Stimulated activated memory B cell treated with anti-CD40 and anti-IgM and Interleukin-4, amounts not matched to agents 10 μg/mL and 1 μg/mL and 100 μg/mL, for 72 hours (primary cell): ENCODE measurements around the gene NPTX2.
"Not testable (repeated sequence)": the region's sequence is repeated elsewhere in the genome, so short reads cannot be mapped to it uniquely, and the experiment has no call there.

Experiments
- ATAC-seq: fragments of 150-1000 bp; cut with Tn5 transposase; 2 replicates; pipeline ENCODE4 v1.10.0; 2021
- H3K27ac Mint-ChIP-seq: one replicate; pipeline ENCODE4 v1.8.0; 2022; ENCODE audit warnings: mild to moderate bottlenecking, mixed read lengths
- H3K27me3 Mint-ChIP-seq: one replicate; pipeline ENCODE4 v1.8.0; 2022; ENCODE audit warnings: mixed read lengths
- H3K36me3 Mint-ChIP-seq: one replicate; pipeline ENCODE4 v1.8.0; 2022; ENCODE audit warnings: mixed read lengths
- H3K4me1 Mint-ChIP-seq: one replicate; pipeline ENCODE4 v1.8.0; 2022; ENCODE audit warnings: mixed read lengths
- H3K4me3 Mint-ChIP-seq: one replicate; pipeline ENCODE4 v1.8.0; 2022; ENCODE audit warnings: mild to moderate bottlenecking, moderate library complexity, mixed read lengths
- H3K9me3 Mint-ChIP-seq: one replicate; pipeline ENCODE4 v1.8.0; 2022; ENCODE audit warnings: mixed read lengths

The NPTX2 gene, protein sequence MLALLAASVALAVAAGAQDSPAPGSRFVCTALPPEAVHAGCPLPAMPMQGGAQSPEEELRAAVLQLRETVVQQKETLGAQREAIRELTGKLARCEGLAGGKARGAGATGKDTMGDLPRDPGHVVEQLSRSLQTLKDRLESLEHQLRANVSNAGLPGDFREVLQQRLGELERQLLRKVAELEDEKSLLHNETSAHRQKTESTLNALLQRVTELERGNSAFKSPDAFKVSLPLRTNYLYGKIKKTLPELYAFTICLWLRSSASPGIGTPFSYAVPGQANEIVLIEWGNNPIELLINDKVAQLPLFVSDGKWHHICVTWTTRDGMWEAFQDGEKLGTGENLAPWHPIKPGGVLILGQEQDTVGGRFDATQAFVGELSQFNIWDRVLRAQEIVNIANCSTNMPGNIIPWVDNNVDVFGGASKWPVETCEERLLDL

DNA sequence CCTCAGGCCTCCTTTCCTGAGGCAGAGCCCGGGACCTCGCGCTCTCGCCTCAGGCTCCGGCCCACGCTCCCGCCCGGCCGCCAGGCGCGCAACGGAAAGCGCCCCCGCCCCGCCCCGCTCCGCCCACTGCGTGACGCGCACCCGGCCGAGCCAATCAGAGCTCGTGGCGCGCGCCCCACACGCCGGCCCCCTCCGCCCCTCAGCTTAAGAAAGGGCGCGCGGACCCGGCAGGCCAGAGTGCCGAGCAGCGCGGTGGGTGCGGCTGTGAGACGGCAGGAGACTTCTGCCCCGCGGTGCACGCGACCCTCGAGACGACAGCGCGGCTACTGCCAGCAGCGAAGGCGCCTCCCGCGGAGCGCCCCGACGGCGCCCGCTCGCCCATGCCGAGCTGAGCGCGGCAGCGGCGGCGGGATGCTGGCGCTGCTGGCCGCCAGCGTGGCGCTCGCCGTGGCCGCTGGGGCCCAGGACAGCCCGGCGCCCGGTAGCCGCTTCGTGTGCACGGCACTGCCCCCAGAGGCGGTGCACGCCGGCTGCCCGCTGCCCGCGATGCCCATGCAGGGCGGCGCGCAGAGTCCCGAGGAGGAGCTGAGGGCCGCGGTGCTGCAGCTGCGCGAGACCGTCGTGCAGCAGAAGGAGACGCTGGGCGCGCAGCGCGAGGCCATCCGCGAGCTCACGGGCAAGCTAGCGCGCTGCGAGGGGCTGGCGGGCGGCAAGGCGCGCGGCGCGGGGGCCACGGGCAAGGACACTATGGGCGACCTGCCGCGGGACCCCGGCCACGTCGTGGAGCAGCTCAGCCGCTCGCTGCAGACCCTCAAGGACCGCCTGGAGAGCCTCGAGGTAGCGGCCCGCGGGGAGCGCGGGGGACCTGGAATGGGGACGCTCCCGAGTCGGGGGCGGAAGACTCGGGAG is at the start of gene NPTX2:
NPTX2 (plus strand) TSS at position 235 of the 909 bp plus-strand sequence; CDS start at position 412, 177 bp downstream.
- Mint-ChIP-seq H3K27me3 (peaks cover 53% of the 10 kb centered on the region), H3K4me1 (peaks cover 5% of the 10 kb centered on the region), H3K9me3 (no peaks in the 10 kb centered on the region), H3K27ac (no peak within 1 kb of the TSS), H3K4me3 (no peak within 1 kb of the TSS), H3K36me3 (no peaks in the 10 kb centered on the region)
- ATAC-seq: peak; percentile 12

DNA sequence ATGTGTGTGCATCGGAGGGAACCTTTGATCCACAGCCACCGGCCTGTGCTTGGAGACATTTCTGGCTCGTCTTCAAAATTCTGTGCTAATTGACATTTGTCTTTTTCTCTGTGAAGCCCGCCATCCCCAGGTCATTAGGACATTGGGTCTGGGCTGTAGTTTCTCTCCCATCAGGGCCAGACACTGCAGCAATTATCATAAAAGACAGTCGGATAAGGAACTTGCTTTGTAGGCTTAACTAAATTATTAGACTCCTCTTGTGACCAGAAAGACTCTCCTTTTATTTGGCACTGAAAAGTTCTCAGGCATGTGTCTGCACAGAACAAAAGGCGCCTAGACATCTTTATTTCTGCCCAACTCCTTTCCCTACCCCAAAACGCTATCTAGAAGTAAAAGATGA is 49.1 kb upstream of the NPTX2 start:
- peaks cover 4% of the 10 kb centered on the region for H3K9me3 Mint-ChIP-seq
- no peak for ATAC-seq
- no peaks in the 10 kb centered on the region for H3K4me1 Mint-ChIP-seq
- H3K27ac Mint-ChIP-seq: no peak overlapping the region
- no peaks in the 10 kb centered on the region for H3K27me3 Mint-ChIP-seq
- no peaks in the 10 kb centered on the region for H3K36me3 Mint-ChIP-seq
- H3K4me3 Mint-ChIP-seq: no peak overlapping the region

DNA sequence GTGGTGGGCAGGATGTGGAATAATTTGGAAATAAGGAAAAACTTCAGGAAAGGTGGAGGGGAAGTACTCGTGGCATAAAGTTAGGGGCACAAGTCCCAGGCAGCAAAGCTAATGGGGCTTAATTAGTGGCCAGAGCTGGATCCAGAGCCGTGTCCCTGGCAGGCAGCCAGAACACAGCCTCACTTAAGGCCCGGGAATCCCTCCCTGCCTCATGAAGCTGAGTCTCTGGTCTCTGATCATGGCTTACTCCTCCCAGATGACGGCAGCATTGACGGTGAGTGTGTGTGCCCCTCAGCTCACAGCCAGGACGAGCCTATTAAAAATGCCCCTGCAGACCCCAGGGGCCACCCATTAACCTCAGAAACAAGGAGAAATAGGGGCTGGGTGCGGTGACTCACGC is 48.2 kb upstream of the NPTX2 start:
- H3K4me1 Mint-ChIP-seq: no peaks in the 10 kb centered on the region
- no peaks in the 10 kb centered on the region for H3K36me3 Mint-ChIP-seq
- no peak for ATAC-seq
- no peaks in the 10 kb centered on the region for H3K27me3 Mint-ChIP-seq
- no peak overlapping the region for H3K27ac Mint-ChIP-seq
- peaks cover 2% of the 10 kb centered on the region for H3K9me3 Mint-ChIP-seq
- H3K4me3 Mint-ChIP-seq: no peak overlapping the region

DNA sequence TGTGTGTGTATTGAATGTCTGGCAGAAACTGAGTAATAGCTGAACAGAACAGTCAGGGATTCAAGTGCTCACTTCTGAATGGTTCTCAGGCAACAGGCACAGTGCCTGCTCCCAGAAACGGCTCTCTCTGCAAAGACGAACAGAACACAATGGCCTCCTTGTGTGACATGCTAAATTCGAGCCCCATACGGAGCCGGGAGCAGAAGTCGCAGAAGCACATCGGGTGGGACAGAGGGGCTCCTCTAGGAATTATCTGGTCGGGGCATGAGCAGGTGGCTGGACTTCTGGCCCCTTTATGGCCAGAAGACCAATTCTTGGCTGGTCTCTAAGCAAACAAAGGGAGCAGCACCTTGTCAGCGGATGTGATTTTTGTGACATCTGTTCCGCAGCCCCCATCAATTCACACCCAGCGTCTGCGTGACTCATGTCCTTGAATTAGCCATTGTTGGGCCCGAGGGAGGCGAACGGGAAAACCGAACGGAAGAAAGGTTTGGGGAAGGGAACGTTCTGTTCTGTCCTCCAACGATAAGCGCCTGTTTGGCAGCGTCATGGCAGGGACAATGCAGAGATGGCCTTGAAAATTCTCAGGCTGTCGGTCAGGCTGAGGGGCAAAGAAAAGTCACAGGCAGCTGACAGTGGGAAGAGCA is 47.3 kb upstream of the NPTX2 start:
- no peaks in the 10 kb centered on the region for H3K9me3 Mint-ChIP-seq
- H3K36me3 Mint-ChIP-seq: no peaks in the 10 kb centered on the region
- H3K27ac Mint-ChIP-seq: no peak overlapping the region
- H3K4me1 Mint-ChIP-seq: no peaks in the 10 kb centered on the region
- H3K4me3 Mint-ChIP-seq: no peak overlapping the region
- no peak for ATAC-seq
- no peaks in the 10 kb centered on the region for H3K27me3 Mint-ChIP-seq

DNA sequence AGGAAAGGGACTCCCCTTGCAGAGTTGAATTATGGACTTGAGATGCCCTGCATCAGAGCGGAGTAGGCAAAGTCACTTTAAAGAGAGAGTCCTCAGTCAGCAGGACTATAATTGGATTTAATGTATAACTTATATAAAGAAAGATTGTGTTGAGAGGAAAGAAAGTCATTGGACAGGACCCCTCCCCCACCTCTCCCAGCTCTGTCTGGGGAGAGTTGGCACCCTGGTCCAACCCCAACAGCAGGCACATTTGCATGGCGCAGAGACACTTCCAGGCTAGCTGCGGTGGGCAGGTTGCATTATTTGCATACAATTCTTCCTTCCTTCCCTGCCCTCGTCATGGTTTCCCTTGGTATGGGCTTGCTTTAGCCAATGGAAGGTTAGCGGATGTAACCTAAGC is 46.1 kb upstream of the NPTX2 start:
- Mint-ChIP-seq H3K4me1 (no peaks in the 10 kb centered on the region), H3K9me3 (peaks cover 11% of the 10 kb centered on the region), H3K4me3 (no peak overlapping the region), H3K36me3 (no peaks in the 10 kb centered on the region), H3K27me3 (no peaks in the 10 kb centered on the region), H3K27ac (no peak overlapping the region)
- no peak for ATAC-seq

DNA sequence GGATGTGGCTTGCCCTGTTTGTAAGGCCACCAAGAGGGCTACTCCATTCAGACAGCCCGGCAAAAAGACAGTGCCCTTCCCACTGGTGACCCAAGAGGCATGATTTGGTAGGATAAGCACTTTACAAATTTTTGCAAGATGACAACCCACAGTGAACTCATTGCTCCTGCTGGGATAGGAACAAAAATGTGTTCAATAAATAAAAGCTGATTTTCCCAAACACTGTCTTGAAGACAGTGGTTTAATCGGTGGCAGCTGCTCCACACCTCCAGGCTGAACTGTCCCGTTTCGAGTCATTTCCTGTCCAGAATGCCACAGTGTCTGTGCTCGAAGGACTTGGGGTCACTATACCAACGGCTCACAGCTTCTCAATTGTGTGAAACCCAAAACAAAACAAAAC is 45.1 kb upstream of the NPTX2 start:
- no peak for ATAC-seq
- Mint-ChIP-seq H3K4me3 (no peak overlapping the region), H3K36me3 (no peaks in the 10 kb centered on the region), H3K27ac (no peak overlapping the region), H3K4me1 (no peaks in the 10 kb centered on the region), H3K27me3 (no peaks in the 10 kb centered on the region), H3K9me3 (peaks cover 11% of the 10 kb centered on the region)

DNA sequence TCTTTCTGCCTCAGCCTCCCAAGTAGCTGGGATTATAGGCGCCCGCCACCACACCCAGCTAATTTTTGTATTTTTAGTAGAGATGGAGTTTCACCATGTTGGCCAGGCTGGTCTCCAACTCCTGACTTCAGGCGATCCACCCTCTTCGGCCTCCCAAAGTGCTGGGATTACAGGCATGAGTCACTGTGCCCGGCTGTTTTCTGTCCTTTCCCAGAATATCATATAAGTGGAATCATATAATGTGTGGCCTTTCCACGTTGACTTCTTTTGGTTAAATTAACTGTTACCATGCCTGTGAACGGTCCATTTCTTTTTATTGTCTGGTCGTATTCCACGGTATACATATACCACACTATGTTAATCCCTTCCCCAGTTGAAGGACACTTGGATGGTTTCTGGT is 44.4 kb upstream of the NPTX2 start:
- H3K27ac Mint-ChIP-seq, H3K4me1 Mint-ChIP-seq, H3K36me3 Mint-ChIP-seq, H3K4me3 Mint-ChIP-seq, ATAC-seq, H3K27me3 Mint-ChIP-seq: not testable (repeated sequence)
- peaks cover 11% of the 10 kb centered on the region for H3K9me3 Mint-ChIP-seq

DNA sequence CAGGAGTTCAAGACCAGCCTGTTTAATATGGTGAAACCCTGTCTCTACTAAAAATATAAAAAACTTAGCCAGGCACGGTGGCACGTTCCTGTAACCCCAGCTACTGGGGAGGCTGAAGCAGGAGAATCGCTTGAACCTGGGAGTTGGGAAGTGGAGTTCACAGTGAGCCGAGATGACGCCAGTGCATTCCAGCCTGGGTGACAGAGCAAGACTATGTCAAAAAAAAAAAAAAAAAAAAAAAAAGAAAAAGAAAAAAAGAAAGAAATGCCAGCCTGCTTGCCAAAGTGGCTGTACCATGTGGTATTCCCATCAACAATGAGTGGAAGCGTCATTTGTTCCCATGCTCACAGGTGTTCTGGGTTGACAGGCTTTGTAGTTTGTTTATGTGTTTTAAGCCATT is 43.3 kb upstream of the NPTX2 start:
- H3K4me3 Mint-ChIP-seq: no peak overlapping the region
- no peaks in the 10 kb centered on the region for H3K36me3 Mint-ChIP-seq
- H3K27ac Mint-ChIP-seq: no peak overlapping the region
- no peaks in the 10 kb centered on the region for H3K27me3 Mint-ChIP-seq
- H3K4me1 Mint-ChIP-seq: no peaks in the 10 kb centered on the region
- no peak for ATAC-seq
- H3K9me3 Mint-ChIP-seq: peaks cover 15% of the 10 kb centered on the region

DNA sequence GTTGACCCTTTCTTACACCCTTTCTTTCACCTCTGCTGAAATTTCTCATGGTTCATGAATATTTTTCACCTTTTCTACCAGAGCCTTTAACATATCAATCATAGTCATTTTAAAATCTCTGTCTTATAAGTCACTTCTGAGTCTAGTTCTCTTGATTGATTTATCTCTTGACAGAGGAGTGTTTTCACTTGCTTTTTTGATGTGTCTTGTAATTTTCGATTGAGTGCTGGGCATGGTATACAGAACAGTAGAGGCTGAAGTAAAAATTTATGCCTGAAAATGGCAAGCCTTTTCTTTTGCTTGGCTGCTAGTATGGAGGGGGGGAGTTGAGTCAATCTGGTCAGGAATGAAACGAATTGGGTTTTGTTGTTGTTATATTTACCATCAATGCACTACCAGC is 41.2 kb upstream of the NPTX2 start:
- Mint-ChIP-seq H3K27me3 (no peaks in the 10 kb centered on the region), H3K27ac (no peak overlapping the region), H3K4me1 (no peaks in the 10 kb centered on the region), H3K36me3 (no peaks in the 10 kb centered on the region), H3K9me3 (peaks cover 15% of the 10 kb centered on the region), H3K4me3 (no peak overlapping the region)
- ATAC-seq: no peak

DNA sequence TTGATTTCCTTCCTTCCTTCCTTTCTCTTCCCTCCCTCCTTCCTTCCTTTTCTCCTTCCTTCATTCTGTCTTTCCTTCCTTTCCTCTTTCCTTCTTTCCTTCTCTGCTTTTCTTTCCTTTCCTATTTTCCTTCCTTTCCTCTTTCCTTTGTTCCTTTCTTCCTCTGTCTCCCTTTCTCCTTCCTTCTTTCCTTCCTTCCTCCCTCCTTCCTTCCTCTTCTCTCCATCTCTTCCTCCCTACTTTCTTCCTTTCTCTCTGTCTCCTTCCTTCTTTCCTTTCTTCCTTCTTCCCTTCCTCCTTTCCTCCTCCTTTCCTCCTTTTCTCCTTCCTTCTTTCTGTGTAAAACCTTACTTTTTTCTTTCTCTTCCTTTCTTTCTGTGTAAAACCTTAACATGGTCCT is 32.3 kb upstream of the NPTX2 start:
- no peak for ATAC-seq
- peaks cover 18% of the 10 kb centered on the region for H3K9me3 Mint-ChIP-seq
- H3K27me3 Mint-ChIP-seq: no peaks in the 10 kb centered on the region
- H3K4me3 Mint-ChIP-seq: no peak overlapping the region
- H3K27ac Mint-ChIP-seq: no peak overlapping the region
- H3K4me1 Mint-ChIP-seq: no peaks in the 10 kb centered on the region
- no peaks in the 10 kb centered on the region for H3K36me3 Mint-ChIP-seq

DNA sequence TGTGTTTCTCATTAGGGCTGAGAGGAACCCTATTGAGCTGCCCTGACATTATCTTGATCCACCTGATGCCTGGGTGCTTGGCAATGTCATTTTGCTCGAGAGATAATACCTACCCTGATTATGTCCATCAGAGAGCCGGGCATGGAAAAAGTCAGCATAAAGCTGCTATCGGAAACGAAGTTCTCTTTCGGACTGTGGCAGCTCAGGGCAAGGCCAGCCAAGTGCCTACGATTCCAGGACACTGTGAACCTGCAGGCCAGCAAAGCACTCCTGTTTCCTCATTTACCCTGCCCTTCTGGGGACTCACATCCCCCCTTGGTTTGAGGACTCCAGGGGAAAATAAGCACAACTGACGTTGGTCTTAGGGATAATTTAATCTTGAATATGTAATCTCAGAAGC is 25.2 kb upstream of the NPTX2 start:
- Mint-ChIP-seq H3K36me3 (no peaks in the 10 kb centered on the region), H3K27ac (no peak overlapping the region), H3K4me3 (no peak overlapping the region), H3K9me3 (no peaks in the 10 kb centered on the region), H3K27me3 (peaks cover 19% of the 10 kb centered on the region), H3K4me1 (no peaks in the 10 kb centered on the region)
- no peak for ATAC-seq

DNA sequence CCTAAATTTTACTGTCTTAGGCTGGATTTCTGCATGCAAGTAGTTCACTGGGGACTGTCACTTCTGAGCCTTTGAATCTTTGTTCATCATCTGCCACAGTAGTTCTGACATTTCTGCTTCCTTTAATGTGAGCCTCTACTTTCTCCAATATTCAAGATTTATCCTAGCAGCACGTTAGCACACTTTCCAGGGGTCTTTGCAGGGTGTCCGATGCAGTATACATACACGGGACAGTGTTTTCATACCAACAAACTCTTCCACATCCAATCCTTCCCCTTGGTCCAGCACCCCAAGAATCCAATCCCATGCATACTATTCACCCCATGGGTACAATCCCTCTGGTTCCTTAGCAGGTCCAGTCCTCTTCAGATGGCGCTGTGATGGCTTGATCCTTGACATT is 22.7 kb upstream of the NPTX2 start:
- Mint-ChIP-seq H3K27ac (no peak overlapping the region), H3K4me1 (no peaks in the 10 kb centered on the region), H3K9me3 (no peaks in the 10 kb centered on the region), H3K36me3 (no peaks in the 10 kb centered on the region), H3K4me3 (no peak overlapping the region), H3K27me3 (peaks cover 32% of the 10 kb centered on the region)
- ATAC-seq: no peak

DNA sequence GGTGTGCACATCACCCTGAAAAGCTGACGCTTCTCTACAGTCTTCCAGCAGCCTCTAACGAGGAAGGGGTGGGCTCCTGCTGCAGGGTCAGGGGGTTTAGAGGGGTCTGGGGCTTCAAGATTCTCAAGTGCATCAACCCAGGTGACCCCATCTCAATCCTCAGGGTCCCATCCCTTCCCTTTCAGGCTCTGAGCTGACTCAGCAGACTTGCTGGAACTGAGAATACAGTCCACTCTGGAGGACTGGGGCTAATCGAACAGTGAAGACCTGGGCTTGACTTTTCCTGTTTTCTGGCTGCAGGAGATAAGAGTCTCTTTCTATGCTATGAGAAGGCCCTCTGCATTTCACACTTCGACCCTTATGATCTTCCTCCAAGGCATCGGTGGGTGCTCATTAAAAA is 22.3 kb upstream of the NPTX2 start:
- Mint-ChIP-seq H3K36me3 (no peaks in the 10 kb centered on the region), H3K9me3 (no peaks in the 10 kb centered on the region), H3K4me3 (no peak overlapping the region), H3K4me1 (no peaks in the 10 kb centered on the region), H3K27me3 (peaks cover 36% of the 10 kb centered on the region), H3K27ac (no peak overlapping the region)
- ATAC-seq: no peak

DNA sequence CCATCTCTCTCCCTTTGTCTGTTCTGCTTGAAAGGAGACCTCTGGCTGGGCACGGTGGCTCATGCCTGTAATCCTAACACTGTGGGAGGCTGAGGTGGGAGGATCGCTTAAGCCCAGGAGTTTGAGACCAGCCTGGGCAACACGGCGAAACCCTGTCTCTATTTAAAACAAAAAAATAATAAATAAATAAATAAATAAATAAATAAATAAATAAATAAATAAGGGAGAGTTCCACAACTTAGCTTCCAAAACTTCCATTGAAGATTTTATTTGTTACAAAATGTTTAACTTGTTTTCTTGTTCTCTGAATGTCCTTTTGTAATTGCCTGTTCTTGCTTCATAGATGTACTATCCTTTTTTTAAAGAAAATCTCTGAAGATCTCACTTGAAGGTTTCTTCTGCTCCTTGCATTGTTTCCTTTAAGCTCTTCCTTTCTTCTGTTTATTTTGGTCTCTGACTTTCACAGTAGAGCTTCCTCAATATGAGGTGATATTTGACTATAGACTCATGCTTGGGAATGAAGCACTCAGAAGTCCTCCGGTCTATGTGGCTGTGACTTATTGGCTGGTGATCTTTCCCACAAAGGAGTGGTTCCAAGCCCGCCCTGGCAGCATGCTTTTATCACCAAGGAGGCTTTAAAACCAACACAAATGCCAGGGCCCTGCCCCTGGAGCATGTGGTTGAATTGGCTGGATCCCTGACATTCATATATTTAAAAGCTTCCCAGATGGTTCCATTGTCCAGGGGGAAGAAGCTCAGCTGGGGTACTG is 18.1 kb upstream of the NPTX2 start:
- Mint-ChIP-seq H3K9me3 (no peaks in the 10 kb centered on the region), H3K27ac (no peak overlapping the region), H3K4me3 (no peak overlapping the region), H3K27me3 (peaks cover 28% of the 10 kb centered on the region), H3K36me3 (no peaks in the 10 kb centered on the region), H3K4me1 (no peaks in the 10 kb centered on the region)
- ATAC-seq: no peak

DNA sequence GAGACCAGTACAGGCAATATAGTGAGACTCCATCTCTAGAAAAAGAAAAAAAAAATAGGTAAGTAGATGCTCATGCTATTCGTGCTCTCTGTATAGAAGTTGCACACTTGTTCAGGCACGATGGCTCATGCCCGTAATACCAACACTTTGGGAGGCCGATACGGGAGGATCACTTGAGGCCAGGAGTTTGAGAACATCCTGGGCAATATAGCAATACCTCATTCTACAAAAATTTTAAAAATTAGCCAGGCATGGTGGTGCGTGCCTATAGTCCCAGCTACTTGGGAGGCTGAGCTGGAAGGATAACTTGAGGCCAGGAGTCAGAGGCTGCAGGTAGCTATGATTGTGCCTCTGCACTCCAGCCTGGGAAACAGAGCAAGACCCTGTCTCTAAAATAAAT is 17.2 kb upstream of the NPTX2 start:
- no peaks in the 10 kb centered on the region for H3K36me3 Mint-ChIP-seq
- H3K9me3 Mint-ChIP-seq: no peaks in the 10 kb centered on the region
- no peak overlapping the region for H3K4me3 Mint-ChIP-seq
- H3K27me3 Mint-ChIP-seq: peaks cover 20% of the 10 kb centered on the region
- ATAC-seq: no peak
- no peak overlapping the region for H3K27ac Mint-ChIP-seq
- H3K4me1 Mint-ChIP-seq: no peaks in the 10 kb centered on the region
